Activated CD8-positive, alpha-beta memory T cell treated with anti-CD3 and anti-CD28 coated beads for 48 hours (primary cell): ENCODE results near the gene SDHAF3.
"Not testable (repeated sequence)": the region's sequence is repeated elsewhere in the genome, so short reads cannot be mapped to it uniquely, and the experiment has no call there.

Experiments used
- DNase-seq, 3 experiments: peaks; one replicate each; pipeline ENCODE4 v3.0.0-alpha.2; 2020; ENCODE audit warnings: low read depth in 2 of 3, low spot score in 2 of 3

The SDHAF3 gene

DNA sequence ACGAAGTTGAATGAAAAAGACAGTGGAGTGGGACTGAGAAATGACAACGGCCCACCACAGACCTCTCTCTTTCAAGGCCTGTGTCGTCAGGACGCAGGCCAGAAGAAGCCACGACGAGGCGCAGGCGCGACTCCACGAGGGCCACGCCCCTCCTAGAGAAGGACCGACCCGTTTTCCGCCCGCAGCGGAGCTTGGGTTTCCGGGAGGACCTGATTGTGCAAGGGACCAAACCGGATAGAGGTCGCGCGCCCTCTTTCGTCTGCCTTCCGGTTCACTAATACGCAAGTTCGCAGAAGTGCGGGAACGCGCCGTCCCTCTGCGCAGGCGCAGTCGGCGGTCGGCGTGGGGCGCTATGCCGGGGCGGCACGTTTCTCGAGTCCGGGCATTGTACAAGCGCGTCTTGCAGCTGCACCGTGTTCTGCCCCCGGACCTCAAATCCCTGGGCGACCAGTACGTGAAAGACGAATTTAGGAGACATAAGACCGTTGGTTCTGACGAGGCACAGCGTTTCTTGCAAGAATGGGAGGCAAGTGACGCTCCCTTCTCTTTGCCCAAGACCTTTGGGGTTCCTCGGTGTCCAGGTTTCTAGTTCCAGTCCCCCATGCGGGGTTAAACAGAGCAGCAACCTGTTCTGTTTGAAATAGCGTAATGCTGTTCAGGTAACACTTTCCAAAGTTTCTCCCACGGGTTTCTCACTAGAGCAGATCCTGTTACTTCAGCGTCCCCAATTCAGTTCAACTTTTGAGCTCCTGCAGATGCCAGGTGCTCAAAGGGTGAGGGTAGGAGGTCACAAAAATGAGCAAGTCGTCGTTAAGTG lies at the start of gene SDHAF3:
Gene SDHAF3 (plus strand): TSS at position 327 of the 817 bp plus-strand sequence. CDS start 26 bp downstream, at position 353.
- DNase-seq: peak; percentile 87 to 94 (median 94)

- not testable (repeated sequence) for DNase-seq
Measured at GRCh38 chr7:97072025-97072424, 45.5 kb upstream of the SDHAF3 start.

GRCh38 chr7:97075928-97076327 lies 41.6 kb upstream of the SDHAF3 start:
- no peak for DNase-seq

DNA sequence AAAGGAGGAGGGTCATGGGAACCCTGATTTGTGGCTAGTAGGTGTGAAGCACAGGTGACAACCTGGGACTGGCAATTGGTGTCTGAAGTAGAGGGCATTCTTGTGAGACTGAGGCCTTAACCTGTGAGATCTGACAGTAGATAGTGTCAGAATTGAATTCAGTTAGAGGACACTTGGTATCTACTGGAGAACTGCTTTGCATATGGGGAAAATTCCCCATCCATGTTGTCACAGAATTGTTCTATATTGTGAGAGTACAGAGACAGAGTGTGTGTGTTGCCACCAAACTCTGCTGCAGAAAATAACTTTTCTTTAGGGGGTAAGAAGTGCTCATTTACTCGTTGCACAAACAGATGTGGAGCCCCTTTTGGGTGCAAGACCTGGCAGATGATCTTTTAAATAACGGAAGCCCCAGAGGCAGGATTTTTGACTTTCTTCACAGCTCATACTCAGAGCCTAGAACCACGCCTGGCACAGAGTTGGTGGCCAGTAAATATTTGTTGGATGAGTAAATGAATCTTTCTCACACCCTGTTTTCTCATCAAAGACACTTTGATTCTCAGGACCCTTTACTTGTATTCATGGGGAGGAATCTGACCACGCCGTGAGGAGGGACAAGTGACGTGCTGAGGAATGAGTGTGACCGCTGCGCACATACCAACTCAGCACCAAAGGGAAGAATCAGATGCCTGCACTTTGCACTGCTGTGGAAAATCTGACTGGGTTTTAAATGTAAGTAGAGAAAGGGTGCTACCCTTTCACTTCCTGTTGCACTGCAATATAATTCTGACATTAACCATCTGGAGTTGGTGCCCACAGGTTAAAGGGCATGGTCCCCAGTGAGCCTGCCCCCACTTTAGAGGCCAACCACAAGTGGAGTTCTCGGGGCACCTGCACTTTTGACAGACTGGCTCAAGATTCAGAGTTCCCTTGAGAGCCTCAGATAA lies 39.2 kb upstream of the SDHAF3 start:
- DNase-seq: no peak

- no peak for DNase-seq
Measured at GRCh38 chr7:97079300-97079699, 38.2 kb upstream of the SDHAF3 start.

DNA sequence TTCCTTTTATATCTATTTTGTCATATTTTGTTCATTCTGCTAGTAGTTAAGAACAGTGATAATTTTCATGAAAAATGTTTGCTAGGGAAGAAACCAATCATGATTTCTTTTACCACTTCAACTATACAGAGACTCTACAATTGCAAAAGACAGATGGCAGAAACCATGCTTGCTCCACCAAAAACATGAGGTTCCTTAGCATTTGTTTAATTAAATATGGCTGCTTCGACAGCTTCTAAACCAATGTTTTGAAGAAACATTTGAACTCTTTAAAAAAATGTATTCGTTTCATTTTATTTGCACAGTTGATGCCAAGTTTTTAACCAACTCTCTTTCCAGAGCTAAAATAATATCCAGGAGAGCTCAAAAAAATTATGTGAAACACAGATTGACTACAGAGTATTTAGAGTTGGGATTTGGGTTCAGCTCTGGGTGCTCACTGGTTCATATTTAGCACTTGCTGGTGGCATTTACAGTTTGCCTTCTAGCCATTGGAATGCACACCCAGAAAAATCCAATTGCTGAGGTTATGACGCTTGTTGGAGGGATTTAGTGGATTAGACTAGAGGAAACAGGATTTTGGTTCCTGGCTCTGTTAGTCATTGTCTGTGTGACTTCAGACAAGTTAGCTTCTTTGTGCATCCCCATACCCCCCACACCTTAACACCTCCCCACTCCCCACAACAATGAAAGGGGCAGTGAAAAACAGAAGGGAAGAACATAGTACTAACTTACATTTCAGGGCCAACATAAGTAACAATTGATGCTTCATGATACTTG lies 35.8 kb upstream of the SDHAF3 start:
- no peak for DNase-seq

DNA sequence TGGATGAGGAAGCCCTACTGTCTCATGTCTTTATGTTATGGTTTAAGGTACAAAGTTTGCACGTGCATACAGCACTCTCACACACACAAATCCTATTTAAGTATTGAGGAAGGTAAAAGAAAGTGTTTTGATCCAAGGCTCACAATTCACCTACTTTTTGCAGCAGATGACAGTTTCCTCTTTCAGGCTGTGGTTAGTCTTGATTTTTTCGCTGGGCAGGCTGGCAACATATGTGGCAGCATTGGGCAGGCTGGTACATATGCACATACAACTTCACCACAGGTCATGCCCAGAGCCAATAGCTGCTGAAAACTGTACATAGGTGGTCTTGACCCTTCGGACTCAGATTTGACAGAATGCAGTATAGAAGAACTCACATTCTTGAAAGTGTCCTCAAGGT lies 29.1 kb upstream of the SDHAF3 start:
- no peak for DNase-seq

DNA sequence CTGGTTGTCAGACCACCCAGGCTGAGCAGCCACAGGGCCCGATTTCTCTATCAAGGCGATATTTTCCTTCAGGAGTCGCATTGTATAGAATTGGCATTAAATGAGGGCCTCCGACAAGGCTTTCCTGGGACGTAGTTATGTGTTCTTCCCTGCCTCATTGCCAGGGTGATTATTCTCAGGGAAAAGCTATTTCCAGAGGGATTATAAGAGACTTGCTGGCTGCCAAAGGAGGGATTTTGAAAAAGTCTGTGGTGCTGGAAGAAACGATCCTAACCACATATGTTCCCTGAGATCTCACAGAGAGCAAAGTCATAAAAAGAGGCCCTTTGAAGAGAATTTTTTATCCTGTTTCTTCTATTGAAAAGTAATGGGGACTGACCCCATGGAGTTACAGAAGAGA lies 27.7 kb upstream of the SDHAF3 start:
- no peak for DNase-seq

GRCh38 chr7:97090761-97091353 lies 26.6 kb upstream of the SDHAF3 start:
- DNase-seq: no peak

DNA sequence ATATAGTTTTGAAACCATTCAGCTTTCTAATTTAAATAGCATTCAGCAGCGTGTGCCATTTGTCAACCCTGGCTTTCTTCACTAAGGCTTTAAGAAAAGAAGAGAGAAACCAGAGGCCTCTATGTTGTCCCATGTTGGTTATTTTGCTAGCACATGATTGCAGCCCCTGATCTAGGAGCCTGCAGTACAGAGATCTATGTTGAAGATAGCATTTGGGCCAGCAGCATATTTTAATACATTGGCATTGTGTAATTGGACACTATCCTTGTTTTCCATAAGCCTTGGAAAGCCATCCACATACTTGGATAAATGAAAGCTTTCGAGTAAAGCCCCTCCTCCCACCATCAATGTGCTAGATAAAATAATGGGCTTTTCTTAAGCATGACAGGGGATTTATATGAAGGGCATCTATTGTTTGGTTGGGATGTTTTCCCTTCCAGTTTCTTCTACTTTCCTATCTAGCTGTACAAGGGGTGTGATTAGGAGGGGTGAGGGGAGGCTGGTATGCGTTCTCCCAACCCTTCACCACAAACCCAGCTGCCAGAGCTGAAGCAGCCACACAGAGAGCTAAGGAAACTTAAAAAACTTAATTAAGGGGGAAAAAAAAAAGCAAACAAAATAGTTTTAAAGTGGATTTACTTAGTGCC lies 23.1 kb upstream of the SDHAF3 start:
- DNase-seq: no peak

GRCh38 chr7:97096037-97096436 lies 21.5 kb upstream of the SDHAF3 start:
- no peak for DNase-seq

- no peak for DNase-seq
Measured at GRCh38 chr7:97096661-97097060, 20.8 kb upstream of the SDHAF3 start.

- peak; percentile 32 to 48 (median 42) for DNase-seq
Measured at GRCh38 chr7:97104719-97105238, 12.7 kb upstream of the SDHAF3 start.

DNA sequence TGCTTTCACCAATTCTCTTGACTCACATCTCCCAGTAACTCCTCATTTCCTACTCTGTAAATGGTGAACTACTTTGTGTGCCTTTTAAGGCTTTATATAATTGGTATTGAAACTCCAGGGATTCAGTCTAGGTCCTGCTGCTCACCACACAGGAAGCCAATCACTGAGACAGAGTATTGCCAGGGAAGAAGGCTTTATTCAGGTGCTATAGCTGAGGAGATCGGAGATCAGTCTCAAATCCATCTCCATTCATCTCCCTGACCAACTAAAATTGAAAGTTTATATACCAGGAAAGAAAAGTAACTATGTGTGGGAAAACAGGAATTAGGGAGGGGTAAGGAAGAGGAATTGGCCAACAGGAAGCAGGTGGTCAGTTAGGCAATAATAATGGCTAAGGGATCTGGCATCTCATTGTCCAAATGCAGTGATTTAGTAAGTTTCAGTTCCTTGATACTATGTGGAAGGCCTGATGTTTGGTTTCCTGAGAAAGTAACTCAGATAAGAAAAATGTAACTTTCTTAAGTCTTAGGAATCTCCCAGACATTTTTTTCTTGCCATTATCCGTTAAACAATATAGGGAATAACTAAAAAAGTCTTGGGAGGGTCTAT lies 10.2 kb upstream of the SDHAF3 start:
- no peak for DNase-seq

- DNase-seq: no peak
Measured at GRCh38 chr7:97116308-97116707, 1.2 kb upstream of the SDHAF3 start.

DNA sequence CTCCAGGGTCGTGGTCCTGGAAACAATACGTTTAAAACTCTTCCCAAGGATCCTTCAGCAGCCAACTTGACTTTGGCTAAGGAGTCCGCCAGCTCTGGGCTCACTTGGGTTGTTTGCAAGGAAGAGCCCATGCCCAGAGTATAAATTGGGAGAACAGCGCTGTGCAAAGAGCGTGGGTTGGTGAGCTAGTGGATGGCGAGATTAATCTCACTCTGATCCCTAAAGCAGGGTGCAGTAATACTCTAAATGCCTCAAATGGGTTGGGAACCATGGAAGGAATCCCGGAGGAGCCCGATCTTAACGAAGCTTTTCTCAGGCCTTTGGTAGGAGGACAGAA lies 495 bp upstream of the SDHAF3 start:
- no peak for DNase-seq

DNA sequence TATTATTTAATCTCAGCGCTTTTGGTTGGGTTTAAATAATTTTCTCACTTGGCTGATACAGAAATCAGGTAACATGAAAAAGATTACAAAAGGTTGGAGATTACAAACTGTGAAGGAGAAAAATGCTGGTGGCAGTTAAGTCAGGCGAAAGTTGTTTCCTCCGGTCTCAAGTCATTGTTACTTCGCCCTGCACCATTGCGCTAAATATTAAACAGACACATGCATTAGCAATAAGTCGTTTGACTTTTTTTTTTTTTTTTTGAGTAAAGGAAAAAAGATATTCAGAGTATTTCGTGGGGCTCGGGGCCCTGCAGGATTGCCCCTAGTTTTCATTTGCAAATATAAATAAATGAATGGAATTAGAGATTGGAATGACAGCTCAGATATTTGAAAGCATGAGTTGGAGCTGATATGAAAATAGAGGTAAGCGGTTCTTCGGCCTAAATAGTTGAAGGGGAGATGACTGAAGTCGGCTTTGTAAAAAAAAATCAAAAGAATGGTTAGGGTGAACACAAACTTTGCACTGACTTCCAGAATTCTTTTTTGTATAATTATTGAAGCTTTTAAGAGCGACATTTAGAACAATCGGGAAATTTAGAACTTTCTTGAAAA lies 914 bp downstream of the SDHAF3 start:
- no peak for DNase-seq

DNA sequence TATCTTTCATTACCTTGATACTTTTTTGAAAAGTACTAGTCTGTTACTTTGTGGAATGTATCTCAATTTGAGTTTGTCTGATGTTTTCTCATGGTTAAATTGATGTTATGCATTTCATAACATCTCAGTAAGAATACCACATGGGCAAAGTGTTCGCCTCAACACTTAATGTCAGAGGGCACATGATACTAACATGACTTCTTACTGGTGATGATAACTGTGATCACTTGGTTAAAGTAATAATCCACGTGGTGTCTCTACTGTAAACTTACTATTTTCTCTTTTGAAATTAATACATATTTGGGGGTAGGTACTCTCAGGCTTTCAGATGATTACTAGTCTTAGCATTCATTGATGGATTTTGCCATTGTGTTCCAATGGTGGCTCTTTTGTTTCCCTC lies 2.2 kb downstream of the SDHAF3 start:
- no peak for DNase-seq

DNA sequence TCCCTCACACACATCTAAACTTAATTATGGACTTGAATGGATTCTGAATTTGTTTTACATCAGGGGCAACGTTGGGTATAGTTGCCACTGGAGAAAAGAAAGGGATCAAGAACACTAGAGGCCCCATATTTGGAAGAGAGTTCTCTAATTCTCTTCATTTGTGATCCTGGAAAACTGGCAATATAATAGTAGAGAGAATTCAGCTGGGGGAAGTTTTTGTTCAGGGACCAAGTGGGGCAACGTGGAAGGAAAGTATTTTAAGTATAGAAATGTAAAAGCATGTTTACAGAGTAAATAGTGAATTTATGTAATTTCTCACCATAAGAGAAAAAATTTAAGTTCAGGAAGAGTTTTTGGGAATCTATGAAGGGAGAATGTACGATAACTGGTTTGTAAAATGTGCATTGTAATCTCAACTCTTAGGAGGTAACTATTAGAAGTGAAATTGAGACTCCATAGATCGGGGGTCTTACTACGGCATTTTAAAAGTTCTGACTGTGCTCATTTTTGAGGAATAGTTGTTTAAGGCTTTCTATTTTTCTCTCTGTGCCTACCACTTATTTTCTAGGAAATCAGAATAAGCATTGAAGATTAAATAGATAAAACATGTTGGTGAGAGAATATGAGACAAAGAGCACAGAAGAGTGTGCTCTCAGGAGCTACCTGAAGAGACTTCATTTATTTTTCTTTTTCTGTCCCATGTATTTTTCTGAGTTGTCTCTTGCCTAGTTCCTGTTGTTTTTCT lies 3.4 kb downstream of the SDHAF3 start:
- DNase-seq: no peak
